T-helper 2 cell (primary cell): ENCODE results near the gene EPHB2.
"Not testable (repeated sequence)": the region's sequence is repeated elsewhere in the genome, so short reads cannot be mapped to it uniquely, and the experiment has no call there.

Experiments used
- DNase-seq, 5 experiments: peaks; one replicate each; pipeline versions ENCODE4 v3.0.0 to v3.0.0-alpha.2; 2012 to 2022

EPHB2 gene

DNA sequence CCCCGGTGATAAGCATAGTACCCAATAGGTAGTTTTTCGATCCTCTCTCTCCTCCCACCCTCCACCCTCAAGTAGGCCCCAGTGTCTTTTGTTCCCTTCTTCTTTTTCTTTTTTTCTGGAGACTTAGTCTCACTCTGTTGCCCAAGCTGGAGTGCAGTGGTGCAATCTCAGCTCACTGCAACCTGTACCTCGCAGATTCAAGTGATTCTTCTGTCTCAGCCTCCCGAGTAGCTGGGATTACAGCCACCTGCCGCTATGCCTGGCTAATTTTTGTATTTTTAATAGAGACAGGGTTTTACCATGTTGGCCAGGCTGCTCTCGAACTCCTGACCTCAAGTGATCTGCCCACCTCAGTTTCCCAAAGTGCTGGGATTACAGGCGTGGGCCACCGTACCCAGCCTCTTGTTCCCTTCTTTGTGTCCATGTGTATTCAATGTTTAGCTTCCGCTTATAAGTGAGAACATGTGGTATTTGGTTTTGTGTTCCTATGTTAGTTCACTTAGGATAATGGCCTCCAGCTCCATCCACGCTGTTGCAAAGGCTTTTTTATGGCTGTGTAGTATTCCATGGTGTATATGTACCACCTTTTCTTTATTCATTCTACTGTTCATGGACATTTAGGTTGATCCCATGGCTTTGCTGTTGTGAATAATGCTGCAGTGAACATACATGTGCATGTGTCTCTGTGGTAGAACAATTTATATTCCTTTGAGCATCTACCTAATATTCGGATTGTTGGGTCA lies 133.0 kb downstream of the EPHB2 start:
- not testable (repeated sequence) for DNase-seq

DNA sequence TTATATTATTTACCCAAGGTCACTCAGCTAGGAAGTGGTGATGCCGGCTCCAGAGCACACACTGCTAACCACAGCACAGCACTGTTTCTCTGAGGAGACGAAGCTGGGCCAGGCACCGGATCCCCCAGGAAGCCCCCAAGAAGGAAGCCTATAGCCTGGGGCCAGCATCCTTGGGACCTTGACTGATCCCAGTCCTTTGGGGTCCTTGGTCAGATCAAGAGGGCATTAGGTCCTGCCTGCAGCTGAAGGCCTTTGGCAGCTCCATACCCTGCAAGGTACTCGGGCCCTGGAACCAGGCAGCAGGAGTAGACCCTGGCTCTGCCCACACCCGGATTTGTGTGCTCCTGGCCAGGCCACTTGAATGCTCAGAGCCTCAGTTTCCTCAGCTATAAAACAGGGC lies 134.0 kb downstream of the EPHB2 start:
- DNase-seq = no peak

DNA sequence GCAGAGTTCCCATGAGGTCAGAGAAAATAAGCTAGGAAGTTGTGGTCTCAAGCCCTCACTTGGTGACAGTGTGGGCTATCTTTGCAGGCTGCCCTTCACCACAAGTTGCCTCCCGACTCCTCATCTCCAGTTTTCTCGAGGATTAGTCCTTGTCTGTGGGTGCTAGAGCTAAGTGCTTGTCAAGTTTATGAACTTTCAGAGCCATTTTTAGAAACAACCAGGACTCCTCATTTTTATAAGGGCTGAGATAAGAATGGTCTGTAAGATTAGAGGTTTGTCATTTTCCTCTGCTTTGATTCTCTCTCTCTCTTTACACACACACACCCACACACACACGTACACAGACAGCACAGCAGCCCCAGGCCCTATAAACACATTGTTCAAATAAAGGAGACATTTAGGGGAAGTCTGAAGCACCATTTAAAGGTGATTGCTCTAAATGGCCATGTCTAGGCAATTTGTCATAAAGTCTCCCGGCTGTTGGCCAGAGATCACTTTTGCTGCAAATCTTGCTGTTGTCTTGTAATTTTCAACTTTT lies 134.8 kb downstream of the EPHB2 start:
- DNase-seq = no peak

DNA sequence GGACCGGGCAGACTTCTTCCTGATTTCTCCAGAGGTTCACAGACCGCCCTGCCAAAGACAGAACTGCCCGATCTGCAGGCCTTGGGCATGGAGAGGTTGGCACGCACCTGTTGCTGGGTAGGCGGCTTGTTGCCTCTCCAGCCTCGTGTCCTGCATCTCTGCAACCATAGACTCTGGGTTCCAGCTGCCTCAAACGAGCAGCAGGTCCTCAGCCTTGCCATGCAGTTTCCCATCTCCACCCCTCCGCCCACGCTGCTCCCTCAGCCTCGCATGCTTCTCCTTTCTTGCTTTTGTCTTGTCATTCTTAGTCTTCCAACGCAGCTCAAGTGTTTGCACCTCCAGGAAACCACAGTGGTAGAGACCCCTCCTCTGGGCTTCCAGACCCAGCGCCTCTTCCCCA lies 135.8 kb downstream of the EPHB2 start:
- no peak for DNase-seq

DNA sequence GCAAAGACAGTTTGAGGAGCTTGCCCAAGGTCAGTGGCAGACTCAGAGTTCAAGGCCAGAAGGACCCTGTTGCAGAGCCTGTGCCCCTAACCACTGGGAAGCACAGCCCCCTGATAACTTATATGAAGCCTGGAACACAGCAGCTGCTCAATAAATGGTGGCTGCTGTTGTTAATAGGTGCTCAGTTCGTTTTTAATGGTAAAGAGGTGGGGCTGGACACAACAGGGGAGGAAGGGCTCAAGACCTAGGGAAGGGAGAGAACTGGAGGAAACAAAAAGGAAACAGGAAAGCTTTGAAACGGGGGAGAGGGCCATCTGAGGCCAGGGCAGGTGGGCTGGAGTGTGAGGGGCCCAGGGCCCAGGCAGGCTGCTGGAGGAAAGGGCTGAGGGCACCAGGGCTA lies 136.6 kb downstream of the EPHB2 start:
- DNase-seq = no peak

DNA sequence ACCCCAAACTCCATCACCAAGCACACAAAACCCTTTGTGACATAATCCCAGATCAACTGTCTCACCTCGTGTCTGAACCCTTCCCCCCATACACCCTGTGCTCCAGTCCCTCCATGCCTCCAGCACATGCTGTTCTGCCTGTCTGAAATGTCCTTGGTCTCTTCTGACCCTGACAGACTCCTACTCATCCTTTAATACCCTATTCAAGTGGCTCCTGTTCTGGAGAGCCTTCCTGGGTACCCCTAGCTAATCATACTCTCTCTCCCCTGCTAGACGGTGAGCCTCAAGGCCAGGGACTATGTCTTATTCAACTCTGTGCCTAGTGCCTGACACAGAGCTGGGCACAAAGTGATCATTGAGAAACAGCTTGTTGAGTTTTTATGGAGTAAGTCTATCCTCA lies 137.1 kb downstream of the EPHB2 start:
- no peak for DNase-seq

DNA sequence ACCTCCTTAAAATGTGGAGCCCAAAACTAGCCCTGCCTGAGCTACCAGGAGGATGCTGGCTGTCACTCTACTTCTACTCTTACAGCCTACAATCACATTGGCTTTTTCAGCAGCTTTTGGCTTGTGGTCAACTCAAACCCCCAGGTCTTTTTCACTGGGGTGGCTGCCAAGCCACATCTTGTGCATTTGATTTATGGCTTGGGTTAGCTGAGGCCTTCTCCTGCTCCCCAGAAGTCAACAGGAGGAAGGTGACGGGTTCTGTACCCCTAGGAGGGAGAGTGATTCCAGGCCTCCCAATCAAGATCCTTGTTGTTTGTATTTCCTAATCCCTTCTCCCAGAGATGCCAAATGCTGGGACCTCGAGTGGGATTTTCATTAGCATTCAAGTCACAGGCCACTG lies 137.8 kb downstream of the EPHB2 start:
- DNase-seq = no peak

DNA sequence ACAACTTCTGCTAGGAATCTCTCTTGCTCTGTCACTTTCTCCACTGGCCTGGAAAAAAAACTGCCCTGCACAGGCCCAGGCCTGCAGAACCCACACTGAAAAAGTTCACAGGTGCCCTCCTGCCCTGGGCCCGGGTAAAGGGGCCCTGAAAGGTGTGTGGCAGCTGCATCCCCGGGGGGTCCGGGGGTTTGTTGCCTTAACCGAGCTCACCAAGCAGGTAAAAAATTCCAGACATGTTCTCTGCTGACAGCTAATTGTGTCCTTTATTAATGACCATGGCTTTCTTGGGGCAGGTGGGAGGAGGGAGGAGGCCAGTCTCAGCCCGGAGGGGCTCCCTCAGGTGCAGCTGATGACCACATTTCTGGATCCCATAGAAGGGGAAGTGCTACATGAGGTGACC lies 139.1 kb downstream of the EPHB2 start:
- DNase-seq = no peak

DNA sequence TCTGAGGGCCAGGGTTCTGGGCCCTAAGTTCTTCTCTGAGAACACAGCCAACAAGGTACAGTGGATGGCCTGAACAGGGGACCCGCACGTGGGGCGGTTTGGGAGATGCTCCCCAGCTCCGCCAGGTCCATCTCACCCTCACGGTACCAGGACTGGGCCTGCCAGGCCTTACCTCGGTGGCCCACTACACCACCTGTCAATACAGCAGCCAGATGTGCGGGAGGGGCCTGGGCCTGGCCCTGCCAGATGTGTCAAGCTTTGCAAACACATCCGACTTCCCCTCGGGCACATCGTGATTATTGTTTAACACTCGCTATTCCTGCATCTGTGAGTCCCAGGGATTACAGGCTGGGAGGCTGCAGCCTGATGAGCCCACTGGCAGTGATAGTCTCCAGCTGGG lies 139.6 kb downstream of the EPHB2 start:
- no peak for DNase-seq

DNA sequence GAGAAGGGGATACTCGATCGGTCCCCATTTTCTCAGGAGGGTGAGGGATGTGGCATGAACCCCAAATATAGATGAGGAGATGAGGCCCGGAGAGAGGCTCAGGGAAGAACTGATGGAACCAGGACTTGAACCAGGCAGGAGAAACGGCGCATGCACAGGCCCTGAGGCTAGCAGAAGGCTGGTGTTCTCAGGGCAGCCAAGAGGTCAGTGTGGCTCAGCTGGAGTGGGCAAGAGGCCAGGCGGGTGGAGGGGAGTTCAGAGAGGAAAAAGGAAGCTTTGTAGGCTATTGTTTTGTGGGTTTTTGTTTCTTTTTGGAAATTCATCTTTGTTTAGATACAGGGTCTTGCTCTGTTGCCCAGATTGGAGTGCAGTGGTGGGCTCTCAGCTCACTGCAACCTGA lies 140.0 kb downstream of the EPHB2 start:
- DNase-seq = no peak

DNA sequence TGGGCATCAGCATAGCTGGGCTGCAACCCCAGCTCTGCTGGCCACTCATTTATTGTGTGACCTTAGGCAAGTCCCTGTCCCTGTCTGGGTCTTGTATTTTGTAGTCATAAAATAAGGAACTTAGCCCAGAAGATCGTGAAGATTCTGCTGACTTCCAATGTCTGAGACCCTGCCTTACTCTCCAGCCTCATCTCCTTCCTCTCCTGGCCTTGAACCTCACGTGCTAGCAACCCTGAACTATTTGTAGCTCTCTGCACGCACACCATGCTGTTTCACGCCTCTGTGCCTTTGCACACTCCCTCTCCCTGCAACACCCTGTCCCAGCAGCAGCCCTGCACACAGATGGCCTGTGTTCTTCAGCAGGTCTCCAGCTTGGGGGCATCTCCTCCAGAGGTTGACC lies 140.9 kb downstream of the EPHB2 start:
- no peak for DNase-seq

DNA sequence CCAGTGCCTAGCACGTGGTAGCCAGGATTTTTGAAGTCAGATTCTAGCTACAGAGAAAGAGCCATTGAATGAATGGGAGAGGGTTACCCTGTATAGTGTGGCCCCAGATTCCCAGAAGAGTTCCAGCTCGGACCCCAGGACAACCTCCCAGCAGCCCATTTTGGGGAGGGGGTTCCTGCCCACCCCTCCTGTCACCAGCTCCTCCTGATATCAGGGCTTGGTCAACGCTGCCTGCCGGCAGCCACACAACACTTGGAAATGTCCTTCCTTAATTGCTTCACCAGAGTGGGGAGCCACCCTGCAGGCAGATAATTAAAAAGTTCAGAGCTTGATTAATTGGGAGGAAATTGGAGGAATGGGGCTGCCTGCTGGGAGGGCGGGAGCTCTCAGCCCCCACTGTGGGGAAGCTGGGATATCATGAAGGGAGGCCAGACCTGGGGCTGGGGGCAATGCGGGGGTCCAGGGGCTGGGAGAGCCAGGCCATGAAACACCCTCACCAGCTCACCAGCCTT lies 141.6 kb downstream of the EPHB2 start:
- no peak for DNase-seq

DNA sequence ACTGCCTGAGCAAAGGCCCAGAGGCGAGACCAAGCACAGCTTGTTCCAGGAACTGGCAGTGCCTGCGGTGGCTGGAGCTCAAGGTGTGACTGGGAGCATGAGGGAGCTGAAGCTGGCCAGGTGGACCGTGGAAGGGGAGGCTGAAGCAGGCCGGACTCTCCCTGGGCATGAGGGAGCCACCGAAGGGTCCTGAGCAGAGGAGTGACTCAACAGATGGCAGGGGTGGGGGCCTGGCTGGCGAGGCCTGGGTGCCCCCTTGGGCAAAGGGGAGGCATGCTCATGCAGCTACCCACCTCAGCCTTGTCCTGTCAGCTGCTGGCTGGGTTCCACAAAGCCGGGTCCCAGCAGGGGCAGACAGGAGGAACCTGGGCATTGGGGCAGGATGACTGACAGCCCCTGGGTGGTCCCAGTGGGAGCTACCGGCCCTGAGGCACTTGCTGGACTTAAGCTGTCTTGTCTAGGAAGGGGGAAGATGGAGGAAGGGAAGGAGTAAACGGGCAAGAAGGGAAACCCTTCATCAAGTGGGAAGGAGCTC lies 143.1 kb downstream of the EPHB2 start:
- no peak for DNase-seq

DNA sequence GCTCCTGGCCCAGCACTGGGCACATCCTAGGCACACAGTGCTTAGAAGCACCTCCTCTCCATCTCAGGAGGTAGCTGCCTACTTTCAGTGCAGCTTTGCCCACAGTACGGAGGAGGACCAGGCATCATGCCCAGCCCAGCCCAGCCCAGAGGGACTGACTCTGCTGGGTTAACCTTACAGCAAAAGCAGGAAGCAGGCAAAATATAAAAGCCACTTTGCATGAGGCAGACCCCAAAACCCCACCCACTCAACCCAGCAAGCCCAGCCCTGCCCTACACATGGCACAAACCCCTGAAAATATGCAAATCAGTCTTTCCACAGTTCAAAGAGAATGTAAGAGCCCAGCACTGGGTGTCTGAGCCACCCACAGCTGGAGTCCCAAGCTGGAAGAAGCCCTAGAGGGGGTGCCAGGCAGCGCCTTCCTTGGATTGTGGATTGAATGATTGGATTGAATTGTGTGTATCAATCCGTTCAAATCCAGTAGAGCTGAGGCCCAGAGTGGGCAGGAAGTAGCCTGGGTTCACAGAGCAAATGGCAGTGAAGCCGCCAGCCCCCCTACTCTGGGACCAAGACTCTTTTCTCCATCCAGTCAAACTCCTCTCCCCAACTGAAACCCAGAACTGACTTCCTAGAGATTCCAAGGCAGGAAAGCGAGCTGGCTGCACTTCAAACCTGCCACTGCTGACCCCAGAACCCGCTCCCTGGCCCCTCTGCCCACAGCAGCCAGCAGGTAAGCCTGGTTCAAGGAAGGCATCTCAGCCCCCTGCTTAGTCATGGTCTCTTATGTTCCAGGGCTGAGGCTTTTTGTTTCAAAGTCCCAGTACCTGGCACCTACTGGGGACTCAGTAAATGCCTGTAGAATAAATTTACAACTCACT lies 144.3 kb downstream of the EPHB2 start:
- no peak for DNase-seq

DNA sequence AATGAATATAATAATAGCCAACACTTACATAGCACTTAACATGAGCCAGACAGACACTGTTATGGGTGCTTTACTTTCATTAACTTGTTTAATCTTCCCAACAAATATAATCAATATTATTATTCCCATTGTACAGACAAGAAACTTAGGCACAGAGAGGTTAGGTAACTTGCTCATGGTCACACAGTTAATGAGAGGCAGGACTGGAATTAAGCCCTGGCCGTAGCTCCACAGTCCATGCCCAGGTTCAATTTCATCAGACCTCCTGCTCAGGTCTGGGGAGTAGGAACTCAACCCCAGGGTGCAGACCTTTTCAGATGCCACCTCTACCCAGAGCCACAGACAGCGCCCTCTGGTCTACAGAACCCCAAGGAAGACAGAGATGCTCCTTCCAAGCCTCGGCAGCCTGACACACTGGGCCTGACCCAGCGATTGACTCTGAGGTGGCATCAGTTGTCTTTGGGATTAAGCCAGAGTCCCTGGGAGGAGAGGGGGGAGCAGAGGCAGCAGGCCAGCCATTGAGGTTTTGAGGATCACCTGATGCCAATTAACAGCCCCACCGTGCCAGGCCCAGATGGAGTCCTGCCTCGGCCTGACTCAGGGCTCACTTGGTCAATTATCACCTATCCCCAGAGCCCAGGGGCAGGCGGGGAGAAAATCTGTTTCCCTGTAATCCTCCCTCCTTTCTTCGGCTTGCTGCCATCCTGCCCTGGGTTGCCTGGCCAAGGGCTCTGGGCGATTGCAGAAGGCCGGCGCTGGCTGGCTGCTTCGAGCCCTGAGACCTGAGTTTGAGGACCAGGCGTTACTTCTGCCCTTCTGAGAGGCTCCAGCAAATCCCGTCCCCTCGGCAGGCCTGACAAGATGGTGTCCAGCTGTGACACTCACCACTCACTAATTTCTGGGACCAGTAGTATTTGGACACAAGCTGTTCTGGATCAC lies 145.3 kb downstream of the EPHB2 start:
- DNase-seq = no peak

DNA sequence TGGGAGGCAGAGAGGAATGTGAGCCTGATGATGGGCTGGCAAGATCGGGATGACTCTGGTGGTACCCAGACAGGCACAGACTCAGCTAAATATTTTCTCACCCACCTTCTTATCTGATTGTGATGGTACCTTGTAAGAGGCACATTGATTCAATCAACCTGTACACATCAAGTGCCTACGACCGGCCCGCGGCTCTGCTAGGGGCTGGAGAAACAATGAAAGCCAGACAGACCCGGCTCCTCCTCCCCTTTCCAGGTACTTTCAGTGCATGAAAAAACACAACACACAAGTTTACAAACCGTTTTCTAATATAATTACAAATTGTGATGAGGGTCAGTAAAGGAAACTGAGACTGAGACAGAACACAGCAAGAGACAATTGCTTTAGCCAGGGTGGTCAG lies 147.0 kb downstream of the EPHB2 start:
- DNase-seq = no peak

DNA sequence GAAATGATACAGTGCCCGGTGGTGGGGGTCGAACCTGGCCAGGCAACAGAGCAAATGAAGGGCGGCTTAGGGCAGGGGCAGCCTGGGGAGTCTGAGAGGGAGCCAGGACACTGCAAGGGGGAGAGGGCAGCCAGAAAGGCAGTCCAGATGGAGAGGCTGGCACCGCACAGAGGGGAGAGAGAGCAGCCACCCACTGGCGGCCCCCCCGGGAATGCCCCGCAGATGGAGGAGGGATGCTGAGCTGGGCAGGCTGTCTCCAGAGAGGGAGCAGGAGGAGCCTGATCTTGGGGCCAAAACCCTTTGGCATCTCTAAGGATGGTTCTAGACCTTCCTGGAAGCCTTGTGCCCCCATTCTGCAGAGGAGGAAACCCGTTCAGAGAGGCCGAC lies 149.8 kb downstream of the EPHB2 start:
- no peak for DNase-seq

DNA sequence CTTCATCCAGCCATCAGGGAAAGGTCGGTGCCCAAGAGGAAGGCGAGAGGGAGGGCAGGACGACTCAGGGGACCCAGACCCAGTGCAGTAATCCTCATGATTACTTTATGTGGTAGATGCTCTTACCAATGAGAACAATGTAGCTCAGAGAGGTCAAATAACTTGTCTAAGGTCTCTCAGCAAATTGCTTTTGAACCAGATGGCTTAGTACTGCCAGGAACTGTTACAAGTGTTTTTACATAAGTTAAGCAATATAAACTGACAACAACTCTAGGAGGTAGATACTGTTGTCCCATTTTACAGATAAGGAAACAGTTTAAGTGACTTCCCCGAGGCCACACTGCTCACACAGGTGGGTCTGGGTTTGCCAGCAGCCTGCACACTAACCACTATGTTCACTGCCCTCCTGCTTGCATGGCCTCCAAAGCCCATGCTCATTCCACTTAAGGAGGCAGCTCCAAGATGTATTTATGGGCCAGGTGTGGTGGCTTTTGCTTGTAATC lies 150.3 kb downstream of the EPHB2 start:
- no peak for DNase-seq

DNA sequence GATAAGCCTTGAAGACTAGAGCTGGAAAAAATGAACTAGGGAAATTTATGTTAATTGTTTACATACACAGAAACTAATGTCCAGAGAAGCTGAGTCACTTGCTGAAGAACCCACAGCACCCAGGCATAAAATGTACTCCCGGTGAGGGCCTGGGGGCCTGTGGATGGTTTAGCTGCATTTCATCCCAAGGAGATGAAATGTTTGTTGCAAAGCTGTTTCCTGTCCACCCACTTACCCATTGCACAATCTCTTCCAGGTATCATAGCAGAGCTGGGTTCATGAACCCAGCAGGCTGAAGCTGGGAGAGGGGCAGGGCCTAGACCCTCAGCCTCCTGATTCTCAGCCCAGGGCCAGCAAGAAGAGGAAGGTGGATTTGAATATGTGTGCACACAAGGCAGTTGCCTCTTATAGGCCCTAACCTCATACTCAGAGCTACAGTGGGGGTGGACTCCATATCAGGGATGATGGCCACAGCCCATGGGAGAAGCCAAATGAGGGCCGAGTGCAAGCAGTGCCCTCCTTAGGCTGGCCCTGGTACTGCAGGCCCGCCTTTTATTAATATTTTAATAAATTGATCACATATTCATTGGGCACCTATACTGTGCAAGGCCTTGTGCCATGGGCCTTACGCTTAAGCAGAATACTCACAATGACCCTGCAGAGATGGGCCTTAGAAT lies 151.3 kb downstream of the EPHB2 start:
- no peak for DNase-seq

DNA sequence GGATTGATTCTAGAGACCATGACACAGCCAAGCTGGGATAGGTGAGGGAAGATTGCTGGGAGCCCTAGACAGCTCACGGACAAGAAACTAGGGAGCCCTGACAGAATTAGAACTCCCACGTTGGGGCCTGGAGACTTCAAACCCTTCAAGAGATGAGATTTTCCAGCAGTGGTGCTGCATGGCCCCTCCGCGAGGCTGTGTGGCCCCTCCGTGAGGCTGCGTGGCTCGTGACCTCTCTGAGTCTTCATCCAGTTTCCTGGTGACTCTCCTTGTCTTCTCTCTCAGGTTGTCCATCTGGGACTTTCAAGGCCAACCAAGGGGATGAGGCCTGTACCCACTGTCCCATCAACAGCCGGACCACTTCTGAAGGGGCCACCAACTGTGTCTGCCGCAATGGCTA lies 152.1 kb downstream of the EPHB2 start:
- DNase-seq = no peak

DNA sequence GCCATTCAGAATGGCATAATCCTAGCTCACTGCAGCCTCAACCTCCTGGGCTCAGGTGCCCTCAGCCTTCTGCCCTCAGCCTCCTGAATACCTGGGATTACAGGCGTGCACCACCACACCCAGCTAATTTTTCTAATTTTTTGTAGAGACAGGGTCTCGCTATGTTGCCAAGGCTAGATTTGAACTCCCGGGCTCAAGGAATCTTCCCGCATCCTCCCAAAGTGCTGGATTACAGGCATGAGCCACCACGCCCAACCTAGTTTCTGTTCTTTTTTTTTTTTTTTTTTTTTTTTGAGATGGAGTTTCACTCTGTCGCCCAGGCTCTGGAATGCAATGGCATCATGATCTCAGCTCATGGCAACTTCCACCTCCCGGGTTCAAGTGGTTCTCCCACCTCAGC lies 153.1 kb downstream of the EPHB2 start:
- no peak for DNase-seq

DNA sequence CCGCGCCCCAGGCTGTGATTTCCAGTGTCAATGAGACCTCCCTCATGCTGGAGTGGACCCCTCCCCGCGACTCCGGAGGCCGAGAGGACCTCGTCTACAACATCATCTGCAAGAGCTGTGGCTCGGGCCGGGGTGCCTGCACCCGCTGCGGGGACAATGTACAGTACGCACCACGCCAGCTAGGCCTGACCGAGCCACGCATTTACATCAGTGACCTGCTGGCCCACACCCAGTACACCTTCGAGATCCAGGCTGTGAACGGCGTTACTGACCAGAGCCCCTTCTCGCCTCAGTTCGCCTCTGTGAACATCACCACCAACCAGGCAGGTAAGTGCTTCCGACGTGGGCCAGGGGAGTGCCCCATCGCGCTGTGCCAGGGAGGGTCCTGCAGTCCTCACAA lies 154.2 kb downstream of the EPHB2 start:
- DNase-seq = no peak
